GM19099 (cell line): ENCODE data around the gene FLCN.

Source experiments
- POLR2A ChIP-seq: IDR thresholded peaks from 3 replicates; pipeline ENCODE4 v1.6.1; 2011; ENCODE audit warnings: low read depth; ENCODE audit not compliant: insufficient read length; ENCODE audit errors: extremely low read depth

FLCN gene

GRCh38 chr17:17246879-17247278 lies 9.9 kb upstream of the FLCN start:
- TF ChIP-seq POLR2A: no peak

DNA sequence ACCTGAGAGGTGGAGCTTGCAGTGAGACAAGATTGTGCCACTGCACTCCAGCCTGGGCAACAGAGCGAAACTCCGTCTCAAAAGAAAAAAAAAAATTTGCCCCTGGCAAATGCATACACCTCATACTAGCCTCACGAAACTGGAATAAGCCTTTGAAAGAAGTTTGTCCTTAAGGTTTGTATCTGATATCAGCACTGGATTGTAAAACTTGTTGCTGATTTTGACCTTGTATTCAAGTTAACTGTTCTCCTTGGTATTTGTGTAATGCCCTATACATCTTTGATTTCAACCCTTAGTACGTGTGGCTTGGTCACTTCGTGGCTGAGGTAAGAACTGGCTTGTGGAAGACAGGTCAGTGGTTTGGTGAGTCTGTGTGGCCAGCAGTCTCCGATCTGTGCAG lies 6.2 kb upstream of the FLCN start:
- TF ChIP-seq POLR2A: no peak

GRCh38 chr17:17242246-17242645 lies 5.3 kb upstream of the FLCN start:
- no peak for TF ChIP-seq POLR2A

GRCh38 chr17:17241656-17242055 lies 4.7 kb upstream of the FLCN start:
- TF ChIP-seq POLR2A: no peak

GRCh38 chr17:17239832-17240231 lies 2.9 kb upstream of the FLCN start:
- no peak for TF ChIP-seq POLR2A

DNA sequence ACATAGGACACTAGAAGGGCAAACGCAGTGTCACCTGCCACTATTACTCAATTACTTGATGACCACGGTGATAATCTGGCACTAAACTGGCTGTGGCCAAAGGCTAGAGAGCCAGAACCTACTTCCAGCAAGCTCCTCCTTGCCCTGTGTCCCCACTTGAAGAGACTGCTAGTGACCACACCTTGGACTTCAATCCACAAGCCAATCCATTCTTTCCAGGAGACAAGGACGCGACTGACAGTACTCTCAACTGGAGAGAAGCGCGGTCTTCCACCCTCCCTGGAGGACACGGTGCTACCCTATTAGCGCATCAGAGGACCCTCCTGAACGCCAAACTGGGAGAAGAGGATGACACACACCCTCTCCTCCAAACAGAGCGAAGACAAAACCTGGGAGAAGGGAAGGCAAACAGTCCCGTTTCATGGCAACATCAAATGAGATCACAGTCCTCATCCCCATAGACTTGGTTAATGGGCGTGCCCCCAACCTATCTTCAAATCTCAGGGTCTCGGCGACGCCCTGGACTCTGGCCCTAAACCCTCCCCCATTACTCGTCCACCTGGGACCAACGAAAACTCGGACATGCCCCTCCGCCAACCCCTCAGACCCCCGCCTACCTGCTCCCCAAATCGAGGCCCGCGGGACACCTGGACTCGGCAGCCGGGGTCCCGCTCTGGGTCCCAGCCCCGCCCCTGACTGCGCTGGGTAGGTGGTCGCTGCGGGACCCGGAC lies 508 bp downstream of the FLCN start:
- no peak for TF ChIP-seq POLR2A

DNA sequence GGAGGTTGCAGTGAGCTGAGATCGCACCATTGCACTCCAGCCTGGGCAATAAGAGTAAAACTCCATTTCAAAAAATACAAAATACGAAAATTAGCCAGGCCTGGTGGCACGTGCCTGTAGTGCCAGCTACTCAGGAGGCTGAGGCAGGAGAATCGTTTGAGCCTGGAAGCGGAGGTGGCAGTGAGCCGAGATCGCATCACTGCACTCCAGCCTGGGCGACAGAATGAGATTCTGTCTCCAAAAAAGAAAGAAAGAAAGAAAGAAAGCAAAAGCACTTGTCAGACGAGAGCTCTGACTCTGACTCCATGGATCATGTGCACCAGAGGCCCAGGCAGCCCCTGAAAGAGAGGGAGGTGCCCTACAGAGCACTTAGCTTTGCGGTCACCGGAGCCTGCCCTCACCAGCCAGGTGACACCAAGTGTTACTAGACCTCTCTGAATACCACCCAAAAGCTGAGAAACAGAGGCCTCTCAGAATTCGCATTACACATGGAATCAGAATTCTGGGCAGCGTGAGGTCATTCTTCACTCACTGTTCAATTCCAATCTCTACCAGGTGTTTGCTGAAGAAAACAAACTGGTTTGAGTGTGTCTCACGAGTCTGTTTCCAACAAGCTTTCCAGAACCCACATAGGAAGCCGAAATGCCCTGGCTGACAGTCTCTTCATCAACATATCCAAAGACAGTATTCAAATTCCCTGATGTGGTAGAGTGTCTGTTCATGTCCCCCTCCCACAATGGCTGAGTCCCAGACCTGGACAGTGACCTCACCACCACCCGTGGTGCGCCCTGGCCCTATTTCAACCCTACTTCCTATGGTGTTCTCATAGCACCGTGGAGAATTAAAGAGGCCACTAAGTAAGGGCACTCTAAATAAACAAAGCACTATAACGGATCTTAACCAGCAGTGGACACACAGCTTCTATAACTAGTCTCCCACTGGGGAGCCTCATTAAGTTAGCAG lies 1.5 kb downstream of the FLCN start:
- no peak for TF ChIP-seq POLR2A

DNA sequence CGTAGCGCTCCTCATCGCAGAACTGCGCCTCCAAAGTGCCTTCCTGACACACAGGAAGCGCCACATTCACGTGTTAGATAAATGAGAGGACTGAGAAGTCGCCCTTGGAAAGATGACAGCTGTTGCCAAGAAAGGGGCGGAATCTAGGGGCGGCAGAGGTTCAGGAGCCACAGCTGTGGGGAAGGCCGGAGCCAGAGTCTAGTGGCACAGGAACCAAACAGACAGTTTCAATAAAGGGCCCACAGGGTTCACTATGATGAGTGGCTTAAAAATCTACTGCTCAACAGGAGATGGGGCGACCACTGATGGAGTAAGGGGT lies 4.7 kb downstream of the FLCN start:
- TF ChIP-seq POLR2A: no peak

GRCh38 chr17:17231621-17232302 lies 5.2 kb downstream of the FLCN start:
- TF ChIP-seq POLR2A: no peak

DNA sequence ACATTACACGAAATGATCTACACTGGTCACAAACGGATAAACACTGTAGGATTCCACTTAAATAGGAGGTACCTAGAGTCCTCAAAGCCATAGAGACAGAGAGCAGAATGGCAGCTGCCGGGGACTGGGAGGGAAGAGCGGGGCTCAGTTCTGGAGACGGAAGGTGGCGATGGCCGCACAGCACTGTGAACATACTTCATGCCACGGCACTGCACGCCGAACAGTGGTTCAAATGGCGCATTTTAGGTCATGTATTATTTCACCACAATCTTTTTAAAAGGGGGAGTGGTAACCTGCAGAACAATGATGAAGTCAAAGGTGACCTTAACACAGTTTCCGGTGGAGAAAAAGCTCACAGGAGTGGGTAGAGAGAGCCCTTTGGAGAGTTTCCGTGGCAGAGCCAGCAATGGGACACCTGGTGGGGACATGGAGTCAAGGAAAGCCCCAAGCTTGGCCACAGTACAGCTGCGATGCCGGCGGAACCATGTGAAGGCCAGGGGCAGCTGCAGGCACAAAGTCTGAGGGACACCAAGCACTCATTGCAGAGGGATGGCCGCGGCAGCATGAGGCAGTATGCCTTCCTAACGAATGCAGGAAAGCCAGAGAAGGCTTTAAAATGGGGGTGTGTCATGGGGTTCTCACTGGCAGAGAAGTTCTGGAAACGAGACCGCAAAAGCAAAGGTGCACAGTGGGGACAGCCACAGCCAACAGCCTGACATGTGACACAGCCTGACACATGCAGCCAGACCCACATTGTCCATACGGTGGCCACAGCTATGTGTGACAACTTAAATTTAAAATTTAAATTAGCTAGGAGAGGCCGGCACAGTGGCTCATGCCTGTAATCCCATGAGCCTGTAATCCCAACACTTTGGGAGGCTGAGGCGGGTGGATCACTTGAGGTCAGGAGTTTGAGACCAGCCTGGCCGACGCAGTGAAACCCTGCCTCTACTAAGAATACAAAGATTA lies 7.3 kb downstream of the FLCN start:
- no peak for TF ChIP-seq POLR2A

GRCh38 chr17:17228521-17229279 lies 8.3 kb downstream of the FLCN start:
- no peak for TF ChIP-seq POLR2A

DNA sequence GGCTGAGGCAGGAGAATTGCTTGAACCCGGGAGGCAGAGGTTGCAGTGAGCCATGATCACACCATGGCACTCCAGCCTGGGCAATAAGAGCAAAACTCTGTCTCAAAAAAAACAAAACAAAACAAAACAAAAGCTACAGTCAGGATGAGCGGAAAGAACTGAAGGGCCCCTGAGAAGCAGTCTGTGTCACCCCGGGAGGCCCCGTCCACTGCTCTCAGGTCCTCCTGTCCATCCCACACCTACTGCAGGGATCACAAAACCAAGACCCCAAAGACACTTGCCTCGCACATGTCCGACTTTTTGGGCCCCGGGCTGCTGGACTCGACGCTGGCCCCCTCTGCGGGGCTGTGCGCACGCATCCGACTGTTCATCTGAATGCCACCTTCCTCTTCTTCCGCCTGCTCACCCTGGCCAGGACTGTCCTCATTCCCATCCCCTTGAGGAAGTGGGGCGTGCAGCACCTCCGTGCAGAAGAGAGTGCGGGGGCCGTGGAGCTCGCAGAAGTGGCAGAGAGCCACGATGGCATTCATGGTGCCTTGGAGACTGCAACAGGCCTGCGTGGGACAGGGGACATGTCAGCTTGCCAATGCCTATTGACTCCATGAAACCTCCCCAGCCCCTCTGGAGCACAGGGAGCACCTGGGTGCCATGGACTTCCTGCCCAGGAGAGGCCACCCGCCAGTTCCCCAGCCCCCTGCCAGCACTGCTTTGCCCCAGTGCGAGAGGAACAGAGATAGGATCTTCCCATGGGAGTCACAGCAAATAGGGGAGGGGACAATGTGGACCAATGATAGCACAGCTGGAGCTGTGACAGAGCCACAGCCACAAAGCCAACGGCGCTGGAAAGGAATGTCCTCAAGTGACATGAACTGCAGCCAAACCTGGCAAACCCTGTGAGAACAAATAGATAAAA lies 9.1 kb downstream of the FLCN start:
- no peak for TF ChIP-seq POLR2A
